ENCODE measurements around the gene ATAD3B. TPM values are rescaled to one million over a fixed set of nuclear protein-coding genes. Genes with fewer than 3 reads are reported as not detected.
"Not testable (repeated sequence)": the region's sequence is repeated elsewhere in the genome, so short reads cannot be mapped to it uniquely, and the experiment has no call there.

The ATAD3B gene
- total RNA-seq, 1 donor from 2014 or later = 44.3 TPM

DNA sequence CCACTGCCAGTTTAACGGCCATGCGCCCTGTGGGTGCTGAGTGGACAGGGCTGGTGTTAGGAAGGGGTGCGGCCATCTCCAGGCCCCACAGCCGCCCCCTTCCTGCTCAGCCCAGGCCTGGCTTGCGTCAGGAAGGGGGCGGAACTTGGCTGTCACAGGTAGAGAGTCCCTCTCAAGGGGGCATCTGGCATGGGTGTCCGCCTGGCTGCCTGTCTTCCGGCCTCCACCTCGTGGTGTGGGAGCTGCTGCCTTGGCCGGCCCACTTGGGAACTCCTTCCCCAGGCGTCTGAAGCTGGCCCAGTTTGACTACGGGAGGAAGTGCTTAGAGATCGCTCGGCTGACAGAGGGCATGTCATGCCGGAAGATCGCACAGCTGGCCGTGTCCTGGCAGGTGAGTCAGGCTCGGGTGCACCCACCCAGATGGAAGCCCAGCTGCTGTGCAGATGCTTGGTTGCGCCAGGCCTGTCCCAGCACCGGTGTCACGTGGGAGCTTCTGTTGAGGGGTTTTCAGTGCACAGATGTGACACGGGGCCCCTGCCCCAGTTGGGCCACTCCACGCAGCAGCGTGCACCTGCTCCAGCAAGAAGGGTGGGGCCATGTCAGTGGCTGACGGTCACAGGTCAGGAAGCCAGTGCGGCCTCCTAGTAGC is 9.1 kb upstream of the ATAD3B start:
- no peaks in the 10 kb centered on the region for H3K9me3 Mint-ChIP-seq
- no peaks in the 10 kb centered on the region for H3K4me1 Mint-ChIP-seq (ENCODE audit: unreplicated experiment)
- no peaks in the 10 kb centered on the region for H3K36me3 Mint-ChIP-seq
- no peak for DNase-seq (ENCODE audit: extremely low spot score, unreplicated experiment)
- TF ChIP-seq, protein P1, sequence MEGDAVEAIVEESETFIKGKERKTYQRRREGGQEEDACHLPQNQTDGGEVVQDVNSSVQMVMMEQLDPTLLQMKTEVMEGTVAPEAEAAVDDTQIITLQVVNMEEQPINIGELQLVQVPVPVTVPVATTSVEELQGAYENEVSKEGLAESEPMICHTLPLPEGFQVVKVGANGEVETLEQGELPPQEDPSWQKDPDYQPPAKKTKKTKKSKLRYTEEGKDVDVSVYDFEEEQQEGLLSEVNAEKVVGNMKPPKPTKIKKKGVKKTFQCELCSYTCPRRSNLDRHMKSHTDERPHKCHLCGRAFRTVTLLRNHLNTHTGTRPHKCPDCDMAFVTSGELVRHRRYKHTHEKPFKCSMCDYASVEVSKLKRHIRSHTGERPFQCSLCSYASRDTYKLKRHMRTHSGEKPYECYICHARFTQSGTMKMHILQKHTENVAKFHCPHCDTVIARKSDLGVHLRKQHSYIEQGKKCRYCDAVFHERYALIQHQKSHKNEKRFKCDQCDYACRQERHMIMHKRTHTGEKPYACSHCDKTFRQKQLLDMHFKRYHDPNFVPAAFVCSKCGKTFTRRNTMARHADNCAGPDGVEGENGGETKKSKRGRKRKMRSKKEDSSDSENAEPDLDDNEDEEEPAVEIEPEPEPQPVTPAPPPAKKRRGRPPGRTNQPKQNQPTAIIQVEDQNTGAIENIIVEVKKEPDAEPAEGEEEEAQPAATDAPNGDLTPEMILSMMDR (conservative IDR thresholded peaks at IDR 0.05) = no peak
- H3K27me3 Mint-ChIP-seq = no peaks in the 10 kb centered on the region
- H3K27ac Mint-ChIP-seq = no peak overlapping the region
- no peak overlapping the region for H3K4me3 Mint-ChIP-seq

DNA sequence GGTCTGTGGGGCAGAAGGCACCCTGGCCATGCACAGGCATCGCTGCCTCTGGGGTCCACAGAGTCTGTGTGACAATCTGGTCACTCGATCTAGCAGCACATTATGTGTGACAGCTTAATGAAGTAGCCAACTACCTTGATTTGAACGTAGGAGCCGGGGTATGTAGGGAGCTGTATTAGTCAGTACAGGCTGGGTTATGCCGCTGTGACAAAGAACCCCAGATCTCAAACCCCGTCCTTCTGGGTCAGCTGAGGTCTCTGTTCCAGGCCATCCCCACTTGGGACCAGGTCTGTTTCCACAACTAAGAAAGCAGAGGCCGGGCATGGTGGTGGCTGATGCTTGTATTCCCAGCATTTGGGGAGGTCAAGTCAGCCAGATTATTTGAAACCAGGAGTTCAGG is 8.3 kb upstream of the ATAD3B start:
- Mint-ChIP-seq H3K4me3 (no peak overlapping the region), H3K27me3 (no peaks in the 10 kb centered on the region), H3K27ac (no peak overlapping the region), H3K36me3 (no peaks in the 10 kb centered on the region), H3K4me1 (ENCODE audit: unreplicated experiment) (no peaks in the 10 kb centered on the region), H3K9me3 (no peaks in the 10 kb centered on the region)
- TF ChIP-seq, protein P1 (conservative IDR thresholded peaks at IDR 0.05) = no peak
- no peak for DNase-seq (ENCODE audit: extremely low spot score, unreplicated experiment)

DNA sequence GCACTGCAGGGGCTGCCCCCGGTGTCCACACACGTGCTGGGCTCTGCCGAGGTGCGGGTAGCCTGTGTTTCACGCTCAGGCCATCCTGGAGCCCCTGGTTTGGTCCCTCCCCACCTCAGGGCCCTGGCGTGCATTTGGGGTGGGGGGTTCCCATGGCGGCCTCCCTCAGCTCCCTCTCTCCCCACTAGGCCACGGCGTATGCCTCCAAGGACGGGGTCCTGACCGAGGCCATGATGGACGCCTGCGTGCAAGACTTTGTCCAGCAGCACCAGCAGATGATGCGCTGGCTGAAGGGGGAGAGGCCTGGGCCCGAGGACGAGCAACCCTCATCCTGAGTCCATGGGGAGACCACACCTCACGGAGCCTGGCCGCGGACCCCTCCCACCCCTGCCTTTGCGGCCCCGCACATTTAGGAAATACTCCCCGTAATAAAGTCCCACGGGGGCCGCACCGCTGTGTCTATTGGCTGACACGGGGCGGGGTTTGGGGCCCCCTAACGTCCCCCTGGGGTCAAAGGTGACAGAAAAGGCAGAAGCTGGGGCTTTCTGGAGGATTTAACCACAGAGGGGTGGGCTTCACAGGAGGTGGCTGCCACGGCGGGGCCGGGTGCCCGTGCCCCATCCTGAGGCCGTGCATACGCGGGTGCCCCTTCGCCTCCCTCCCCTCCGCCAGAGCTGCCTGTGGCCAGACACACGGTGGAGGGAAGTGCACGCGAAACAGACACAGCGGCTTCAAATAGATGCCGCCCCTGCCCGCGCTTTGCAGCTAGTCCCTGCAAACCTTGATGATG is 3.2 kb upstream of the ATAD3B start:
- H3K27me3 Mint-ChIP-seq; H3K9me3 Mint-ChIP-seq; H3K27ac Mint-ChIP-seq; H3K36me3 Mint-ChIP-seq; DNase-seq (ENCODE audit: extremely low spot score, unreplicated experiment); H3K4me3 Mint-ChIP-seq: not testable (repeated sequence)
- peaks cover 14% of the 10 kb centered on the region for H3K4me1 Mint-ChIP-seq (ENCODE audit: unreplicated experiment)

DNA sequence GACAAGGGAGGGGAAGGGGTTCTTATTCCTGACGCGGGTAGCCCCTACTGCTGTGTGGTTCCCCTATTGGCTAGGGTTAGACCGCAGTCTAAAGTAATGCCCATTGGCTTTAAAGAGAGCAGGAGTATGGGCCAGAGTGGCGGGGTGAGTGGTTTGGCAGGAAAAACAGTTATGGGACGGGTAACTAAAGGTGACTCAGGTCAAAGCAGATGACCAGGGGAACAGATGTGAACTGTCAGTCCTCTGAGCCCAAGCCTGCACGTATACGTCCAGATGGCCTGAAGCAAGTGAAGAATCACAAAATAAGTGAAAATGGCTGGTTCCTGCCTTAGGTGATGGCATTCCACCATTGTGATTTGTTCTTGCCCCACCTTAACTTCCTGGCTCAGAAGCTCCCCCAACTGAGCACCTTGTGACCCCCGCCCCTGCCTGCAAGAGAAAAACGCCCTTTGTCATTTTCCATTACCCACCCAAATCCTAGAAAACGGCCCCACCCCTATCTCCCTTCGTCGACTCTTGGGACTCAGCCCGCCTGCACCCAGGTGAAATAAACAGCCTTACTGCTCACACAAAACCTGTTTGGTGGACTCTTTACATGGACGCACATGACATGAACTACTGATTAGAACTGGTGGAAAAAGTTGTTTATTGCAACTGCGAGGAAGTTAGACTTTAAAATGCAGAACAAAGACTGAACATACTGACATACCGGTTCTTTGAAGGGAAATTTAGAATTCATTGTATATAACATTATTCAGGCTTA is 758 bp upstream of the ATAD3B start:
- H3K4me1 Mint-ChIP-seq (ENCODE audit: unreplicated experiment) = peaks cover 14% of the 10 kb centered on the region
- DNase-seq (ENCODE audit: extremely low spot score, unreplicated experiment) = no peak
- TF ChIP-seq, protein P1 (conservative IDR thresholded peaks at IDR 0.05) = no peak
- H3K9me3 Mint-ChIP-seq = no peaks in the 10 kb centered on the region
- H3K4me3 Mint-ChIP-seq = peak overlapping the region; percentile 93
- peak overlapping the region; percentile 96 for H3K27ac Mint-ChIP-seq
- H3K36me3 Mint-ChIP-seq = no peaks in the 10 kb centered on the region
- no peaks in the 10 kb centered on the region for H3K27me3 Mint-ChIP-seq

DNA sequence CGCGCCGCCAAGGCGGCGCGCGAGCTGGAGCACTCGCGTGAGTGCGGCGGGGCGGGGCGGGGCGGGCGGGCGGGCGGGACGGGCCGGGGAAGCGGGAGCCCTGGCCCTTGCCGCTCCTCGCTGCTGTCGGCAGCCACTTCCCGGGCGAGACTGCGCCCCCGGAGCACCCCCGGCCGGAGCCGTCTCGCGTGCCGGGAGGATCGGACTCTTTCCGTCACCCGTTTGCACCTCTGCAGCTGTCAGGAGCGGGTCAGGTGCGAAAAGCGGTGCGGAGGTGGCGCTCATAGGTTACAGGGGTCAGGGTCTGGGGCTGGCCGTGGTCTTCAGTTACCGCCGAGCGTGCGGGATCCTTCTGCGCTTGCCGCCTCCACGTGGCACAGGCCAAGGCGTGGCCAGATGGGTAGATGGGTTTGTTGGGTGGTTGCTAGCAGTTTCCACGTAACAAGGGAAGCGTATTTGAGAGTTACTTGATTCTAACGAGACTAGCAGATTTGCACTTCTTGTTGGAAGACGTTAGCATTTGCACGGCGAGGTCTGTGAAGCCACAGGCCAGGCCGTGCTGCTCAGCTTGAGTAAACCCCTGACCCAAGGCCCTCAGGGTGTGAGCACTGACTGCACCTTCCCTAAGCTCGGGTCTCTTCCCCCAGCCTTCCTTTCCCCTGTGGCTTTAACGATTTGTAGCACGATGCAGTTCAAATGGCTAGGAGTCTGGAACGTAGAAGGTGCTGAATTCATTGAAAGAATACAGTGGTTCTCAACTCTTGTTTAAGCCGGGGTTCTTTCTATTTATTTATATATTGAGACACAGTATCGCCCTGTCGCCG is 700 bp downstream of the ATAD3B start:
- peak overlapping the region; percentile 83 for H3K27ac Mint-ChIP-seq
- not testable (repeated sequence) for H3K9me3 Mint-ChIP-seq; DNase-seq (ENCODE audit: extremely low spot score, unreplicated experiment); H3K27me3 Mint-ChIP-seq; H3K36me3 Mint-ChIP-seq
- H3K4me1 Mint-ChIP-seq (ENCODE audit: unreplicated experiment) = peaks cover 14% of the 10 kb centered on the region
- H3K4me3 Mint-ChIP-seq = peak overlapping the region; percentile 86

DNA sequence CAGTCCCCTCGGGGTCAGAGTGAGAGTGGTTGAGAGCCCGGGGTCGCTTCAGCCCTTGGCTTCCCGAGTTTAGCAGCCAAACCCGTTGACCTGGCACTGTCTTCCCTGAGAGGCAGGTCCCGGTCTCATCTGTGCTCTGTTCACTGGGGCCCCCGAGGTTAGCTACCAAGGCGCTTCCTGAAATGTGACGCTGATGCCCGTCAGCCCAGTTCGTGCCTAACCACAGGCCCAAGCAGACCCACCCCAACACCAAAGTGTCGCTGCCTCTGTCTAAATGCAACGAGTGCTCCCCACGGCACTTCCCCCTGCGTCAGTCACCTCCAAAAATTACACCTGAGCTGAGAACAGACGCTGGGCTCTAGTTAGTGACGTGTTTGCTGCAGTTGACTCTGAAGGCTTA is 4.4 kb downstream of the ATAD3B start:
- H3K27me3 Mint-ChIP-seq; H3K4me1 Mint-ChIP-seq (ENCODE audit: unreplicated experiment); H3K4me3 Mint-ChIP-seq; H3K9me3 Mint-ChIP-seq; DNase-seq (ENCODE audit: extremely low spot score, unreplicated experiment); H3K36me3 Mint-ChIP-seq; H3K27ac Mint-ChIP-seq: not testable (repeated sequence)
